Measurements from ENCODE around the gene SPART.
"Not testable (repeated sequence)": the region's sequence is repeated elsewhere in the genome, so short reads cannot be mapped to it uniquely, and the experiment has no call there.

SPART gene

DNA sequence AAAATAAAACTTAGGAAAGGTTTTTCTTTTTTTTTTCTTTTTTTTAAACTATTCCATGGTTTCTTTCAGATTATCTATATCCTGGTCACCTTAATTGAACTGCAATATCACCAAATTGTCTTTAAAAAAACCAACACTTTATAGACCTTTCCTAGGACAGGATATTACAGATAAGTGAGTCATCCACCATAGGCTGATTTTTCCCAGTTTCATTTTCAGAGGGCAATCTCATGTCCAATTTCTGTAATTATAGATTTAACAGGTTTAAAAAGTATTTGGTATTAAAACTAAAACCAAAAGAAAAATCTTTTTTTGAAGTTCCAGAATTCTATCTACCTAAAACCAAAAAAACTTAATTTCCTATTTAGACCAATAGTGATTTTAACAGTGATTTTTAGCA lies 13.2 kb downstream of the SPART start:
- Histone ChIP-seq H4K12ac (ENCODE audit: low read depth, low read length) (no peak overlapping the region), H3K18ac (ENCODE audit: low read length) (no peak overlapping the region), H3K9ac (ENCODE audit: low read length) (no peak overlapping the region), H3K9me3 (ENCODE audit: insufficient read depth, low read depth, low read length) (no peaks in the 10 kb centered on the region), H3K14ac (ENCODE audit: low read length) (no peak overlapping the region), H2BK5ac (ENCODE audit: low read depth, low read length, poor library complexity) (no peak overlapping the region), H4K91ac (ENCODE audit: low read depth, low read length) (no peak overlapping the region), H3K27ac (ENCODE audit: low read depth, low read length) (no peak overlapping the region), H3K4ac (ENCODE audit: low read depth, low read length) (no peak overlapping the region), H3K79me1 (ENCODE audit: low read length) (no peaks in the 10 kb centered on the region), H2AFZ (ENCODE audit: insufficient read depth, low read length, poor library complexity) (no peak overlapping the region), H2BK120ac (ENCODE audit: insufficient read depth, low read length, poor library complexity) (no peak overlapping the region), H3K23ac (ENCODE audit: low read length) (no peak overlapping the region), H2BK12ac (ENCODE audit: low read length) (no peak overlapping the region), H3K4me2 (ENCODE audit: low read length) (no peak overlapping the region), H3K4me3 (ENCODE audit: low read depth, low read length) (no peak overlapping the region), H3K36me3 (ENCODE audit: control insufficient read depth in 1 of 2, insufficient read depth in 2 of 2, low read length in 2 of 2) (peaks cover 7 to 17% of the 10 kb centered on the region in 2 experiments), H3K4me1 (ENCODE audit: control insufficient read depth in 1 of 2, insufficient read depth in 2 of 2, low read length in 2 of 2) (peaks cover 0 to 3% of the 10 kb centered on the region in 2 experiments), H2AK5ac (ENCODE audit: low read length) (no peak overlapping the region), H3K79me2 (ENCODE audit: control insufficient read depth, insufficient read depth, low read length, poor library complexity) (peaks cover 7% of the 10 kb centered on the region), H3K27me3 (ENCODE audit: insufficient read depth, low read length) (no peaks in the 10 kb centered on the region), H4K8ac (ENCODE audit: low read depth, low read length) (no peak overlapping the region)
- DNase-seq = no peak

GRCh38 chr13:36332255-36332654 lies 13.9 kb downstream of the SPART start:
- H3K4me3 ChIP-seq (ENCODE audit: low read depth, low read length); H3K4me2 ChIP-seq (ENCODE audit: low read length); H2AK5ac ChIP-seq (ENCODE audit: low read length); H4K12ac ChIP-seq (ENCODE audit: low read depth, low read length); H3K9me3 ChIP-seq (ENCODE audit: insufficient read depth, low read depth, low read length); H3K18ac ChIP-seq (ENCODE audit: low read length); H3K27me3 ChIP-seq (ENCODE audit: insufficient read depth, low read length); H2AFZ ChIP-seq (ENCODE audit: insufficient read depth, low read length, poor library complexity); H4K8ac ChIP-seq (ENCODE audit: low read depth, low read length); H3K23ac ChIP-seq (ENCODE audit: low read length); H3K9ac ChIP-seq (ENCODE audit: low read length); H3K27ac ChIP-seq (ENCODE audit: low read depth, low read length); H2BK12ac ChIP-seq (ENCODE audit: low read length); H2BK120ac ChIP-seq (ENCODE audit: insufficient read depth, low read length, poor library complexity); H2BK5ac ChIP-seq (ENCODE audit: low read depth, low read length, poor library complexity); H3K4ac ChIP-seq (ENCODE audit: low read depth, low read length); H3K79me1 ChIP-seq (ENCODE audit: low read length); H3K79me2 ChIP-seq (ENCODE audit: control insufficient read depth, insufficient read depth, low read length, poor library complexity); DNase-seq; H3K14ac ChIP-seq (ENCODE audit: low read length); H4K91ac ChIP-seq (ENCODE audit: low read depth, low read length); H3K4me1 ChIP-seq (ENCODE audit: control insufficient read depth in 1 of 2, insufficient read depth in 2 of 2, low read length in 2 of 2): not testable (repeated sequence)
- peaks cover 11 to 21% of the 10 kb centered on the region in 2 experiments for H3K36me3 ChIP-seq (ENCODE audit: control insufficient read depth in 1 of 2, insufficient read depth in 2 of 2, low read length in 2 of 2)

- Histone ChIP-seq H3K4me2 (ENCODE audit: low read length) (no peak overlapping the region), H3K79me1 (ENCODE audit: low read length) (no peaks in the 10 kb centered on the region), H2BK5ac (ENCODE audit: low read depth, low read length, poor library complexity) (no peak overlapping the region), H4K8ac (ENCODE audit: low read depth, low read length) (no peak overlapping the region), H2BK120ac (ENCODE audit: insufficient read depth, low read length, poor library complexity) (no peak overlapping the region), H3K36me3 (ENCODE audit: control insufficient read depth in 1 of 2, insufficient read depth in 2 of 2, low read length in 2 of 2) (peaks cover 11 to 19% of the 10 kb centered on the region in 2 experiments), H2AK5ac (ENCODE audit: low read length) (no peak overlapping the region), H3K9ac (ENCODE audit: low read length) (no peak overlapping the region), H2AFZ (ENCODE audit: insufficient read depth, low read length, poor library complexity) (no peak overlapping the region), H3K4me3 (ENCODE audit: low read depth, low read length) (no peak overlapping the region), H3K79me2 (ENCODE audit: control insufficient read depth, insufficient read depth, low read length, poor library complexity) (peaks cover 3% of the 10 kb centered on the region), H4K91ac (ENCODE audit: low read depth, low read length) (no peak overlapping the region), H4K12ac (ENCODE audit: low read depth, low read length) (no peak overlapping the region), H3K14ac (ENCODE audit: low read length) (no peak overlapping the region), H3K27me3 (ENCODE audit: insufficient read depth, low read length) (no peaks in the 10 kb centered on the region), H2BK12ac (ENCODE audit: low read length) (no peak overlapping the region), H3K4ac (ENCODE audit: low read depth, low read length) (no peak overlapping the region), H3K27ac (ENCODE audit: low read depth, low read length) (no peak overlapping the region), H3K9me3 (ENCODE audit: insufficient read depth, low read depth, low read length) (no peaks in the 10 kb centered on the region), H3K4me1 (ENCODE audit: control insufficient read depth in 1 of 2, insufficient read depth in 2 of 2, low read length in 2 of 2) (peaks cover 0 to 3% of the 10 kb centered on the region in 2 experiments), H3K18ac (ENCODE audit: low read length) (no peak overlapping the region), H3K23ac (ENCODE audit: low read length) (no peak overlapping the region)
- DNase-seq = no peak
- no CpG with 5 or more reads among the region's 4 CpGs for WGBS (ENCODE audit: extremely low coverage, insufficient coverage, insufficient read length)
Measured at GRCh38 chr13:36331280-36331679, 14.9 kb downstream of the SPART start.

- H2BK120ac ChIP-seq (ENCODE audit: insufficient read depth, low read length, poor library complexity) = no peak overlapping the region
- H3K4ac ChIP-seq (ENCODE audit: low read depth, low read length) = no peak overlapping the region
- H3K9me3 ChIP-seq (ENCODE audit: insufficient read depth, low read depth, low read length) = no peaks in the 10 kb centered on the region
- DNase-seq = no peak
- H4K12ac ChIP-seq (ENCODE audit: low read depth, low read length) = no peak overlapping the region
- peaks cover 10 to 15% of the 10 kb centered on the region in 2 experiments for H3K36me3 ChIP-seq (ENCODE audit: control insufficient read depth in 1 of 2, insufficient read depth in 2 of 2, low read length in 2 of 2)
- peaks cover 3 to 5% of the 10 kb centered on the region in 2 experiments for H3K4me1 ChIP-seq (ENCODE audit: control insufficient read depth in 1 of 2, insufficient read depth in 2 of 2, low read length in 2 of 2)
- no peak overlapping the region for H3K14ac ChIP-seq (ENCODE audit: low read length)
- 100% methylated on average over 2 of the region's 4 CpGs for WGBS (ENCODE audit: extremely low coverage, insufficient coverage, insufficient read length)
- no peak overlapping the region for H3K18ac ChIP-seq (ENCODE audit: low read length)
- H3K27ac ChIP-seq (ENCODE audit: low read depth, low read length) = no peak overlapping the region
- no peaks in the 10 kb centered on the region for H3K79me2 ChIP-seq (ENCODE audit: control insufficient read depth, insufficient read depth, low read length, poor library complexity)
- no peak overlapping the region for H2AFZ ChIP-seq (ENCODE audit: insufficient read depth, low read length, poor library complexity)
- H2BK12ac ChIP-seq (ENCODE audit: low read length) = no peak overlapping the region
- H3K27me3 ChIP-seq (ENCODE audit: insufficient read depth, low read length) = no peaks in the 10 kb centered on the region
- H3K9ac ChIP-seq (ENCODE audit: low read length) = no peak overlapping the region
- H4K8ac ChIP-seq (ENCODE audit: low read depth, low read length) = no peak overlapping the region
- H4K91ac ChIP-seq (ENCODE audit: low read depth, low read length) = no peak overlapping the region
- H3K4me2 ChIP-seq (ENCODE audit: low read length) = no peak overlapping the region
- no peak overlapping the region for H2BK5ac ChIP-seq (ENCODE audit: low read depth, low read length, poor library complexity)
- H3K23ac ChIP-seq (ENCODE audit: low read length) = no peak overlapping the region
- H3K79me1 ChIP-seq (ENCODE audit: low read length) = peaks cover 7% of the 10 kb centered on the region
- H2AK5ac ChIP-seq (ENCODE audit: low read length) = no peak overlapping the region
- H3K4me3 ChIP-seq (ENCODE audit: low read depth, low read length) = no peak overlapping the region
Measured at GRCh38 chr13:36329361-36329760, 16.8 kb downstream of the SPART start.
